ENCODE results near the gene ITGA4. TPM values are rescaled to one million over a fixed set of nuclear protein-coding genes. Genes with fewer than 3 reads are reported as not detected.

Gene ITGA4
- total RNA-seq, 1 experiment from 2014 or later: 2.7 TPM

- H3K27me3 Mint-ChIP-seq (ENCODE audit: low read depth): no peaks in the 10 kb centered on the region
- peaks cover 15% of the 10 kb centered on the region for H3K9me3 Mint-ChIP-seq
- DNase-seq (ENCODE audit: low spot score) (no peak), ATAC-seq (no peak)
- H3K27ac Mint-ChIP-seq: no peak overlapping the region
- H3K4me1 Mint-ChIP-seq: peaks cover 12% of the 10 kb centered on the region
- peaks cover 9% of the 10 kb centered on the region for H3K36me3 Mint-ChIP-seq
- no peak overlapping the region for H3K4me3 Mint-ChIP-seq
- POLR2A ChIA-PET: no interaction called here
- TF ChIP-seq KAT7 (CRISPR knock-in tag; IDR thresholded peaks at IDR 0.05; ENCODE audit: borderline replicate concordance): no peak
- no peak for TF ChIP-seq MYBL2 (CRISPR knock-in tag; IDR thresholded peaks at IDR 0.05)
- no peak for TF ChIP-seq SP1 (CRISPR knock-in tag; conservative IDR thresholded peaks at IDR 0.05)
- no peak for TF ChIP-seq RORB (CRISPR knock-in tag; IDR thresholded peaks at IDR 0.05)
- CTCF ChIA-PET: no interaction called here
These were observed 79.5 kb downstream of the ITGA4 start for GRCh38 chr2:181536730-181537129.

GRCh38 chr2:181540421-181540820, 83.2 kb downstream of the ITGA4 start:
- Mint-ChIP-seq H3K27ac (no peak overlapping the region), H3K9me3 (peaks cover 15% of the 10 kb centered on the region), H3K27me3 (ENCODE audit: low read depth) (no peaks in the 10 kb centered on the region), H3K4me1 (no peaks in the 10 kb centered on the region), H3K36me3 (peaks cover 9% of the 10 kb centered on the region), H3K4me3 (no peak overlapping the region)
- CTCF ChIA-PET: no interaction called here
- POLR2A ChIA-PET: no interaction called here
- DNase-seq (ENCODE audit: low spot score): no peak
- ATAC-seq: no peak
- no peak for TF ChIP-seq MAX (CRISPR knock-in tag; IDR thresholded peaks at IDR 0.05)
- TF ChIP-seq IRF2 (CRISPR knock-in tag; IDR thresholded peaks at IDR 0.05; ENCODE audit: borderline replicate concordance, low read depth): no peak
- TF ChIP-seq ZNF263 (CRISPR knock-in tag; IDR thresholded peaks at IDR 0.05; ENCODE audit: low read depth): no peak
- TF ChIP-seq ESRRA (CRISPR knock-in tag; IDR thresholded peaks at IDR 0.05; ENCODE audit: borderline replicate concordance): no peak
- no peak for TF ChIP-seq PREB (CRISPR knock-in tag; IDR thresholded peaks at IDR 0.05; ENCODE audit: borderline replicate concordance)
- no peak for TF ChIP-seq ERG (CRISPR knock-in tag; IDR thresholded peaks at IDR 0.05)
- TF ChIP-seq ZNF532 (CRISPR knock-in tag; IDR thresholded peaks at IDR 0.05; ENCODE audit: borderline replicate concordance): no peak
- TF ChIP-seq ZNF671 (CRISPR knock-in tag; IDR thresholded peaks at IDR 0.05): no peak
- TF ChIP-seq MYBL2 (CRISPR knock-in tag; IDR thresholded peaks at IDR 0.05): no peak
- TF ChIP-seq ETV6 (CRISPR knock-in tag; IDR thresholded peaks at IDR 0.05): no peak
- TF ChIP-seq TEAD1 (CRISPR knock-in tag; IDR thresholded peaks at IDR 0.05): no peak
- TF ChIP-seq ZNF423 (CRISPR knock-in tag; IDR thresholded peaks at IDR 0.05): no peak
- TF ChIP-seq NFE2L1 (CRISPR knock-in tag; IDR thresholded peaks at IDR 0.05): no peak
- TF ChIP-seq ARID4B (CRISPR knock-in tag; IDR thresholded peaks at IDR 0.05; ENCODE audit: borderline replicate concordance): no peak
- no peak for TF ChIP-seq ZBTB21 (CRISPR knock-in tag; IDR thresholded peaks at IDR 0.05; ENCODE audit: borderline replicate concordance)
- no peak for TF ChIP-seq ATF6 (CRISPR knock-in tag; IDR thresholded peaks at IDR 0.05)
- TF ChIP-seq ZNF425 (CRISPR knock-in tag; conservative IDR thresholded peaks at IDR 0.05): no peak
